DMS53 treated with DMSO at 0.1 percent for 48 hours (cell line): ENCODE measurements around the gene TMC1.
"Not testable (repeated sequence)": the region's sequence is repeated elsewhere in the genome, so short reads cannot be mapped to it uniquely, and the experiment has no call there.

Experiments
- DNase-seq: peaks from one replicate; lab custom pipeline; 2025; ENCODE audit not compliant: unreplicated experiment; lab: John Stamatoyannopoulos, UW

Gene TMC1

DNA sequence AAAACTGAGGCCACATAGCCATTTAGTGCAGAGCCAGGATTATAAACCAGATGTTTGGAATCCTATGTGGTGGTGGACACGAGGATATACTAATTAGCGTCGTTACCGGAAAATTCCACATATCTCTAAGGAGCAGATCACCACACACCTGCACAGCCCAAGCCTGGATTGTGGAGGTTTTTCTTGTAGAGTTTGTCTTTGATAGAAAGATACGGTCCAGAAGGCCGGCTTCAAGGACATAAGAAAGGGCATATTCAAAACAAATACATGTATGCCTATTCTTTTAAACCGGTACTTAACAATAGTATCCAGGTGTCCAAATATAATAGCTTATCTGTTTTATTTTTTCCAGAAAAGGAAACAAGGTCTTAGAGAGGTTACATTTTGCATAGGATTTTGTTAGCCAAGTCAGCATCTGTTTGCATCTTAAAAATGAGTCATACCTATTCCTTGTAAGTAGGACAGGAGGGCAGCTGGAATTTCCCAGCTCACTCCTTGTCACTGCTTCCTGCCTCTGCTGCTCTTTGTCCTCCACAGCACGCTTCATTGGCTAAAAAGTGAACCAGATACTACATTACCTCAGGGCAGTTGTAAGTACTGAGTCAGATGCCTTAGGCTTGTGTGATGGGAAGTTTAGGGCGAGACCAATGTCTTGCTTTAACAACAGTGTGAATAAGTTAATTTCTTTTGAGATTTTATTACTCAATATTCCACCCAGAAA is 3.6 kb downstream of the TMC1 start:
- DNase-seq, result peak; percentile 59

DNA sequence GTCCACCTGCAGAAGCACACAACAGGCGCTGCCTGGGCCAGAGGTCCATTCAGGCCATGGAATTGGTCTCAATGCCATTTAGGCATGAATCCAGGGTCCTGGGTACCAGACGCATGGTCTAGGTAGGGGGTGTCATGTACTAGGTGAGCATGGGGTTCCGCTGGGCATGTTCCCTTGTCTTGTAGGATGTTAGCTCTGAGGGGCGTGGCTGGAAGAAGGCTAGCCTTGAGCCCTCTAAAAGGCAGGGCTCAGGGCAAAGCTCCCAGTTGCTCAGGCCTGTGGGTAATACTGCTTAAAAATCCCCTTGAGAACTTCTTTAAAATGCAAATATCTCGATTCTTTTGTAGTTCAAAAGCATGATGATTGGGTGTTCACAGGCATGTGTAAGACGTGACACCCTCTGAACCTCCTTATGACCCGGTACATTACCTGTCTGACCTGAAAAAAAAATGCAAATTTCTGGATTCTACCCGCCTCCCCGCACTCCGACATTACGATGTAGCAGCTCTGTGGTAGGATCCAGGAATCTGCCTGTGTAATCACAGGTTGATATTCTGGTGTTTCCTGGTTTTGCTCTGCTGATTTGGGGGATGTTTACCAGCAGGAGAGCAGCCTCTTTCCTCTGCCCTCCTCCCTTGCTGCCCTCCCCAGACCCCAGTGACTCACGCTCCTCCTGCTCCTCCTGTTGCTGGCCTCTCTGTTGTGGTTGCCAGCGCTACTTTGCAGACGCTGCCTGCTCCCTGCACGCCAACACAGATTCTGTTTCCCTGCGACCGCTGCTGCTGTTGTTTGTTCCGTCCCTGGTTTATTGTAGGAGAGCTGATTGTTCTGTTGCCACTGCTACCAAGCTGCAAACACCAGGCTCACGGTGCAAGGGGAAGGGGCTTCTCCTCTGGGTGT is 5.7 kb downstream of the TMC1 start:
- peak; percentile 66 for DNase-seq

GRCh38 chr9:72527801-72528195 is 6.4 kb downstream of the TMC1 start:
- DNase-seq, result no peak

DNA sequence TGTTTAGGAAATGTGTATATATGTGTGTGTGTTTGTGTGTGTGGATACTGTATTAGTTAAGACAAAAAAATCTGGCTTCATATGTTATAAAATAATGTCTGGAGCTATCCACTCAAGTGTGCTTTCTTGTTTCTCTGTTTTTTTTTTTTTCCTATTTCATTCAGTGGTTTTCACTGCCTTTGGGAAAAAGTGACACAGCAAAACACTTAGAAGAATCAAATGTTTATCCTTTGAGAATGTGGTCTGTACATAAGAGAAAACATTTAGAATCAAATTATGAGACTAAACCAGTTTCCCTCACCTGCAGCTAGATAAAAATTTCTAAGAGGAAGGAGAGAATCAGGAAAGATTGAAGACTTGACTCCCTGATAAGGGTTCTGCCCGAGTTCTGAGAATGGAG is 8.1 kb downstream of the TMC1 start:
- DNase-seq, result no peak

DNA sequence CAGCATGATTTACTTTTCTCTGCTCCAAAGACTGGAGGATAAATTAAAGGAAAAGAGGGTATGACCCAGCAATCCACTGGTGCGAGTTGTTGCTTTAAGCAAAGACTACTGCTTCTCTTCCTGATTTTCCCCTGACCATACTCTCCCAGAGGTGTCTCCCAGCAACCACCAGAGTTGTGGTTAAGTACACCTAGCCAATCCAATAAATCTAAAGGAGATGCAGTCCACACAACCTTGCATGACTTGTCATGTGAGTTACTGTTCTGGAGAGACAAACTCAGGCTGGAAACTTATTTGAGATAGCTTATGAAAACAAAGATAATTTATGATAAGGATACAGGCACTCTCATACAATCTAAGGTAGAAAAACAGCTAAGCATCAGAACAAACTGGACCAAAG is 11.9 kb downstream of the TMC1 start:
- DNase-seq, result no peak

- no peak for DNase-seq
Measured at GRCh38 chr9:72534931-72535330, 13.5 kb downstream of the TMC1 start.

DNA sequence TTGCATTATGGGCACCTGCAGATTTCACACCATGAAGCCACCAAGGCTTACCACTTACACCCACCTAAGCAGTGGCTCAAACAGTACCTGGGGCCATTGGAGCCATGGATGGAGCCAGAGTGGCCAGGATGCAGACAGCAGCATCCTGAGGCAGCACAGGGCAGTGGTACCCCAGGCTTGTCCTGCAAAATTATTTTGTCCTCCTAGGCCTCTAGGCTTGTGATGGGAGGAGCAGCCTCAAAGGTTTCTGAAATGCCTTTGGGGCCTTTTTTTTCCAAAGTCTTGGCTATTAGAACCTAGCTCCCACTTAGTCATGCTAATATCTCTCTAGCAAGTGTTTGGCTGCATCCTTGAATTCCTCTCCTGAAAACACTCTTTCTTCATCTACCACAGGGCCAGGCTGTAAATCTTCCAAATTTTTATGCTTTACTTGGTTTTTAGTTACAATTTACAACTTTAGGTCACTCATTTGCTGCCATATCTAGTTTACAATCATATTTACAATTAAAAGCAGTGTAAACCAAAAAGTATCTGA is 15.7 kb downstream of the TMC1 start:
- no peak for DNase-seq

DNA sequence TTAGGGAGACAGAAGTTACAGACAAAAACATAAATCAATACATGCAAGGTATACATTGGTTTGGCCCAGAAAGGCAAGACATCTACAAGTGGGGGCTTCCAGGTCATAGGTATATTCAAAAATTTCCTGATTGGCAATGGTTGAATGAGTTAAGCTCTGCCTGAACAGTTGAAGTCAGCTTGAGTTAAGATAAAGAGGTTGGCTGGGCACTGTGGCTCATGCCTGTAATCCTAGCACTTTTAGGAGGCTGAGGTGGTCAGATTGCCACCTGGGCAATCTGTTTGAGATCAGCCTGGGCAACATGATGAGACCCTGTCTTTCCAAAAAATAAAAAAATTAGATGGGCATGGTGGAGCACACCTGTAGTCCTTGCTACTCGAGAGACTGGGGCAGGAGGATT is 16.3 kb downstream of the TMC1 start:
- DNase-seq, result no peak

GRCh38 chr9:72538921-72539702 is 17.7 kb downstream of the TMC1 start:
- DNase-seq, result no peak

DNA sequence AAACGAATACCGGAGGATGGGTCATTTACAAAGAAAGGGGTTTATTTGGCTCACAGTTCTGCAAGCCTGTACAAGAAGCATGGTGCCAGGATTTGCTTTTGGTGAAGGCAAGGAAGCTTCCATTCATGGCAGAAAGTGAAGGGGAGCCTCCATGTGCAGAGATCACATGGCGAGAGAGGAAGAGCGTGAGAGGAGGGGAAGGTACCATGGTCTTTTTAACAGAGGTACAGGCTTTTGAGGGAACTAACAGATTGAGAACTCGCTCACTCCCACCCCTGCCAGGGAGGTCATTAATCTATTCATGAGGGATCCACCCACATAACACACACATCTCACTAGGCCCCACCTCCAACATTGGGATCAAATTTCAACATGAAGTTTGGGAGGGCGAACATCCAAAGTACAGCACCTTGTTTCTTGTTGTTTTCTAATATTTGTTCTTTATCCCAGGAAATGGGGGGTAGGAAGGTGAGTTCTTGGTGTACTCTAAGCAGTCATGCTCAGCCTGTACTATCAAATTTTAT is 18.5 kb downstream of the TMC1 start:
- DNase-seq, result no peak

DNA sequence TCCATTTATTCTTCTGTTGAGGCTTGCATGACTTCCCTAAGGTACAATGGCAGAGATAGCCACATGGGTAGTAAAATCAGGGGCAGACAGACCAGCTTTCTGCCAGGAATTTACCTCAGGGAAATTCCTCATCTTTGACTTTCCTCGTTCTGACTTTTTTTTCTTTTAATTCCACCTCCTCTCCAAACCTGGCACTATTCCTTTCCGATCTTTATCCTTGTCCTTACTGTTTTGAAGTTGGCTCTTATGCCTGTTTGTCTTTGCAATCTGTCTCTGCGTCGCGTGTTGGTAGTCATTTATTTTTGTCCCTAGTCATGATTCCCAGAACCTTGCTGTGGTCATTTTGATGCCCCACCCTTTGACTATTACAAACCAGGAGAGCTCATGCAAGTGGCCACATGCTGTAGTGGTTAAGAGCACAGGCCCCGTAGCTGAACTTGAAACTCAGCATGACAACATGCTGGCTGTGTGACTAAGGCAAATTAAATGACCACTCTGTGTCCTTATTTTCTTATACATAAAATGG is 19.0 kb downstream of the TMC1 start:
- DNase-seq, result no peak

DNA sequence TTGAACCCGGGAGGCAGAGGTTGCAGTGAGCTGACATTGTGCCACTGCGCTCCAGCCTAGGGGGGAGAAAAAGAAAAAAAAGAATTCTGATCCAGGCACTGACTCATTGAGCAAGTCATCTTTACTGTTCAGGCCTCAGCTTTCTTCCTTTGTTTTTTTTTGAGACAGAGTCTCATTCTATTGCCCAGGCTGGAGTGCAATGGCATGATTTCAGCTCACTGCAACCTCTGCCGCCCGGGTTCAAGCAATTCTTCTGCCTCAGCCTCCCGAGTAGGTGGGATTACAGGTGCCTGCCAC is 21.1 kb downstream of the TMC1 start:
- DNase-seq, result not testable (repeated sequence)

DNA sequence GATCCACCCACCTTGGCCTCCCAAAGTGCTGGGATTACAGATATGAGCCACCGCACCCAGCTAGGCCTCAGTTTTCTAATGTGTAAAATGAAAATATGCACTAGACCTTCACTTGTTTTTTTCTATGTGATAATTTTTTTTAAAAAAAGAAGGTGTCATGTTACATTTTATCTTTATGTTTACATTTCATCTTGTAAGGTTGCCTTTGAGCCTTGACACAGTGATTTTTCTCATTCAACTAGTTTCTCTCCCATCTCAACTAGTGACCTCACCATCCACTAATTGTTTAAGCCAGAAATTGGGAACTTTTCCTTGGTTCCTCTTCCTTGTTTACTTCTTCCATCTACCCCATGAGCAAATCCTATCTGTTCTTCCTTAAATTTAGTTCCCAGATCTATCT is 21.5 kb downstream of the TMC1 start:
- DNase-seq, result no peak

GRCh38 chr9:72551306-72551705 is 29.9 kb downstream of the TMC1 start:
- DNase-seq, result no peak

- no peak for DNase-seq
Measured at GRCh38 chr9:72552356-72552755, 30.9 kb downstream of the TMC1 start.

DNA sequence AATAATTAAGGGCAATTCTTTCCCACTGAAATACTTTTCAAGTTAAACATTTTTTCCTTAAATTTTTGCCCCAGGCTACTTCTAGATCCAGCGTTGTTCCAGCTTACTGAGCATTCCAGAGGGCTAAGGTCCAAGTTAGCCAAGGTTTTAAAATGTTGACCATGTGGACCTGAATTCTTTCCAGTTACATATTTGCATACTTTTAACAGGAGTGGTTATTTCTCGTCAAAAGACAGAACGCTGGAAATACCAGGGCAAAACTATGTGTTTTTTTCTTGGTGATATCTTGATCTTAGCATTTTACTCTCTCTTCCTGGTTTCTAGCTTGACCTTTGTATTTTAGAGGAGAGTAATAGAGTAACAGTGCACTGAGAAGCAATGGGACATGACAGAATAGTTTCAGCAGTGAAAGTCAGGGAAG is 32.8 kb downstream of the TMC1 start:
- DNase-seq, result no peak

GRCh38 chr9:72557549-72557948 is 36.1 kb downstream of the TMC1 start:
- DNase-seq, result peak; percentile 49

- no peak for DNase-seq
Measured at GRCh38 chr9:72560086-72560485, 38.7 kb downstream of the TMC1 start.

GRCh38 chr9:72563806-72564205 is 42.4 kb downstream of the TMC1 start:
- no peak for DNase-seq

GRCh38 chr9:72564479-72565281 is 43.3 kb downstream of the TMC1 start:
- DNase-seq, result no peak
